GM23338 (cell line): Measurements from ENCODE around the gene NPB. TPM values are rescaled to one million over a fixed set of nuclear protein-coding genes. Genes with fewer than 3 reads are reported as not detected.

Source experiments
- ATAC-seq: fragments of 200-7000 bp; cut with Tn5 transposase; 3 replicates; pipeline ENCODE4 v1.9.1; 2020
- DNase-seq: peaks from one replicate; pipeline ENCODE4 v3.0.0-alpha.2; 2015; ENCODE audit warnings: low spot score
- H2AFZ ChIP-seq: fragments of 200-600 bp; sonication (generic); 2 replicates; pipeline ENCODE4 v1.8.0; 2016; ENCODE audit warnings: antibody characterized with exemption, mild to moderate bottlenecking, moderate library complexity
- H3F3A ChIP-seq: fragments of 200-600 bp; sonication (generic); replicated peaks from 2 replicates; pipeline ENCODE4 v1.8.0; 2017; ENCODE audit warnings: antibody characterized with exemption, mixed run types, low read depth
- H3K27ac ChIP-seq: fragments of 200-600 bp; sonication (generic); 2 replicates; pipeline ENCODE4 v1.6.1; 2016; ENCODE audit warnings: low read depth
- H3K27me3 ChIP-seq: fragments of 200-600 bp; sonication (generic); 2 replicates; pipeline ENCODE4 v1.8.0; 2016; ENCODE audit warnings: mild to moderate bottlenecking, mixed run types, moderate library complexity; ENCODE audit not compliant: insufficient read depth
- H3K36me3 ChIP-seq: fragments of 200-600 bp; sonication (generic); 2 replicates; pipeline ENCODE4 v1.8.0; 2016; ENCODE audit warnings: mild to moderate bottlenecking; ENCODE audit not compliant: insufficient read depth
- H3K4me1 ChIP-seq: fragments of 200-600 bp; sonication (generic); 2 replicates; pipeline ENCODE4 v1.8.0; 2016; ENCODE audit warnings: mild to moderate bottlenecking, moderate library complexity; ENCODE audit not compliant: insufficient read depth
- H3K4me2 ChIP-seq: fragments of 200-600 bp; sonication (generic); 2 replicates; pipeline ENCODE4 v1.7.1; 2017; ENCODE audit warnings: mixed run types
- H3K4me3 ChIP-seq: fragments of 200-600 bp; sonication (generic); 2 replicates; pipeline ENCODE4 v1.6.1; 2016; ENCODE audit warnings: mixed run types
- H3K79me2 ChIP-seq: fragments of 200-600 bp; sonication (generic); replicated peaks from 2 replicates; pipeline ENCODE4 v1.8.0; 2017; ENCODE audit warnings: mild to moderate bottlenecking; ENCODE audit not compliant: insufficient read depth
- H3K9me2 ChIP-seq: fragments of 200-600 bp; sonication (generic); 2 replicates; pipeline ENCODE4 v1.8.0; 2017; ENCODE audit not compliant: insufficient read depth
- H4K20me1 ChIP-seq: fragments of 200-600 bp; sonication (generic); replicated peaks from 2 replicates; pipeline ENCODE4 v1.8.0; 2017; ENCODE audit warnings: mild to moderate bottlenecking; ENCODE audit not compliant: insufficient read depth
- H3K27ac Mint-ChIP-seq: 2 replicates; pipeline ENCODE4 v1.8.0; 2020; ENCODE audit warnings: inconsistent platforms, mild to moderate bottlenecking, moderate library complexity, mixed read lengths
- H3K27me3 Mint-ChIP-seq: 3 replicates; pipeline ENCODE4 v1.8.0; 2022; ENCODE audit warnings: low read depth, mild to moderate bottlenecking, moderate library complexity, mixed read lengths, inconsistent platforms; ENCODE audit not compliant: insufficient read depth, poor library complexity
- H3K36me3 Mint-ChIP-seq: 3 replicates; pipeline ENCODE4 v1.8.0; 2021; ENCODE audit warnings: low read depth, mild to moderate bottlenecking, inconsistent platforms, moderate library complexity, mixed read lengths
- H3K4me1 Mint-ChIP-seq: 3 replicates; pipeline ENCODE4 v1.8.0; 2020; ENCODE audit warnings: mild to moderate bottlenecking, inconsistent platforms, mixed read lengths
- H3K4me3 Mint-ChIP-seq: 3 replicates; pipeline ENCODE4 v1.8.0; 2021; ENCODE audit warnings: moderate library complexity, mild to moderate bottlenecking, inconsistent platforms, mixed read lengths
- H3K9me3 Mint-ChIP-seq: 3 replicates; pipeline ENCODE4 v1.8.0; 2020; ENCODE audit warnings: moderate library complexity, mild to moderate bottlenecking, inconsistent platforms, mixed read lengths
- CREB1 ChIP-seq: fragments of 250-450 bp; sonication (Bioruptor Pico); IDR thresholded peaks from 2 replicates; pipeline ENCODE4 v1.5.0; 2020; ENCODE audit warnings: low read depth, mild to moderate bottlenecking, moderate library complexity
- EZH2 ChIP-seq: fragments of 200-600 bp; sonication (generic); IDR thresholded peaks from one replicate; pipeline ENCODE4 v1.8.0; 2017; ENCODE audit warnings: antibody characterized with exemption, mild to moderate bottlenecking, low read depth; ENCODE audit not compliant: unreplicated experiment
- JUNB ChIP-seq: IDR thresholded peaks from one replicate; pipeline ENCODE4 v1.6.1; 2016; ENCODE audit warnings: antibody characterized with exemption; ENCODE audit not compliant: unreplicated experiment
- STAT1 ChIP-seq: IDR thresholded peaks from one replicate; pipeline ENCODE4 v1.6.1; 2016; ENCODE audit warnings: antibody characterized with exemption; ENCODE audit not compliant: unreplicated experiment
- ZNF331 ChIP-seq: fragments of 250-450 bp; sonication (Bioruptor Pico); IDR thresholded peaks from 2 replicates; pipeline ENCODE4 v1.5.0; 2020; ENCODE audit warnings: low read depth, mild to moderate bottlenecking, moderate library complexity
- ZNF462 ChIP-seq: fragments of 250-450 bp; sonication (Bioruptor Pico); IDR thresholded peaks from 2 replicates; pipeline ENCODE4 v1.5.0; 2020; ENCODE audit warnings: mild to moderate bottlenecking, moderate library complexity
- polyA plus RNA-seq: library from polyadenylated mRNA; unstranded; fragments of >200 nt; fragmentation: Nextera tagmentation; extraction: Ambion mirVana; gene quantifications from 2 replicates; pipeline ENCODE4 v1.2.1, GENCODE V29; 2016
- total RNA-seq: library from RNA; depleted of rRNA; stranded (reverse); fragments of >200 nt; shearing (Covaris generic); gene quantifications from 2 replicates; pipeline ENCODE4 v1.2.3, GENCODE V29; 2014

Gene NPB
- total and polyA plus RNA-seq, 2 experiments from 2014 or later, result 3.6 to 3.8 TPM

- Histone ChIP-seq H4K20me1 (peaks cover 19% of the 10 kb centered on the region), H2AFZ (no peak overlapping the region), H3K27ac (no peak overlapping the region), H3K4me3 (no peak overlapping the region), H3K4me2 (no peak overlapping the region), H3K27me3 (no peaks in the 10 kb centered on the region), H3K9me2 (no peaks in the 10 kb centered on the region), H3K79me2 (peaks cover 78% of the 10 kb centered on the region), H3K4me1 (peaks cover 33% of the 10 kb centered on the region), H3F3A (peaks cover 39% of the 10 kb centered on the region), H3K36me3 (no peaks in the 10 kb centered on the region; the same call in 1 of the 2 replicates)
- peak overlapping the region; percentile 16; the same call in 1 of the 3 replicates for H3K4me3 Mint-ChIP-seq
- TF ChIP-seq STAT1 (no peak), JUNB (no peak), CREB1 (no peak), EZH2 (no peak), ZNF331 (no peak), ZNF462 (CRISPR knock-in tag) (no peak)
- no peaks in the 10 kb centered on the region; the same call in 2 of the 3 replicates for H3K9me3 Mint-ChIP-seq
- H3K27ac Mint-ChIP-seq, result peak overlapping the region; percentile 93
- peaks cover 50% of the 10 kb centered on the region for H3K4me1 Mint-ChIP-seq
- ATAC-seq (no peak), DNase-seq (no peak)
- peaks cover 40% of the 10 kb centered on the region for H3K36me3 Mint-ChIP-seq
- peaks cover 34% of the 10 kb centered on the region for H3K27me3 Mint-ChIP-seq
Measured at GRCh38 chr17:81920612-81921536, 18.8 kb downstream of the NPB start.
